NCI-H2029 treated with DMSO at 0.1 percent for 48 hours (cell line): Measurements from ENCODE around the gene FGFR2.

Source experiments
- DNase-seq: peaks from one replicate; lab custom pipeline; 2025; lab: John Stamatoyannopoulos, UW

FGFR2 gene

DNA sequence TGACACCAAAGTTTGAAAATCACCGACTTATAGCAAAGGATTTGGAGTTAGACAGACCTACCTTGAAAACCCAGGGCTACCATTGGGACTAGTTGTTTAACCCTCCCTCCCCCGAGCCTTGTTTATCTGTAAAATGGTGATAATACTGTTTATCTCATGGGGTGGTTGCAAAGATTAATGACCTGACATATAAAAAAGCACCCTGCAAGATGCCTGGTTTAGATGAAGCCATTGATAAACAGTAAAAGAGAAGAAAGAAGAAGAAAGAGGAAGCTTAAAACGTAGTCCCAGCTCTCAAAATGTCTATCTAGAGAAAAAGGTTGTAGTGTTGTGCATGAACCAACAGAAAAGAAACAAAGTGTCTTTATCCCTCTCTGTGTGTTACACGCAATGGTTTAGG, 145.7 kb downstream of the FGFR2 start:
- DNase-seq: no peak

DNA sequence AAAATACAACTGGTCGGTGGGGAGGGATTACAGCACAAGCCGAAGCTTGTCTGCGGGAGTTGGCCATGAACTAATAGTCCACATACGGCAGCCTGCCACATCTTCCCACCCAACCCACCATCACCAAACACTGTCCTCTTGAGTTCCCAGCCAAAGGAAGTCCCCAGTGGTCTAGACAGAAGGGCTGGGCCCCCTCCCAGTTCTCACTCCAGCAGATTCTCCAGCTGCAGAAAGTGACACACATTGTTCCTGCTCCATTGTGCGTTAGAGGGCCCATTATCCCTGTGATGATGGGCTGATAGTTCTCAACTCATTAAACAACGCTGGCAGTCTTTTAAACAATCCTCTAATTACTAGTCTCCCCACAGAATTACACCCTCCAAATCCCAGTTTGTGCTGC, 148.0 kb downstream of the FGFR2 start:
- no peak for DNase-seq

DNA sequence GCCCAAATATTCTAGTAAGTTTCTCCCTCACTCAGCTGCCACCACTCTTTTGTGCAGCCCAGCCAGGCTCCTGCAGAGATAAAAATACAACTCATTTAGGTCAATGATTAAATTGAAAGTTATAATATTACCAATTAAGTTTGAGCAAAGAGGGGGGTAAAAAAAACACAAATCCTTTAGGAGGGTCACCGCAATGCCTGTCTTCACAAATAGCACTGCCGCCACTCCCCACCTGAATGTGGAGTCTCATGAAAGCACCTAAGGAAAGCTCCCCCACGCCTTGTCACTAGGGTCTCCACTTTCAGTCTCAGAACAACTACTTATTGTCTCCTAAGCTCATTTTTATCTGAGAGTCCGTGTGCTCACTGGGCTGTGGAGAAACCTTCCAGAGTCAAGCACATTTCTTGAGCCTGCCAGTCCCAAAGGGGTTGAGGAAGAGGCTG, 148.7 kb downstream of the FGFR2 start:
- no peak for DNase-seq

DNA sequence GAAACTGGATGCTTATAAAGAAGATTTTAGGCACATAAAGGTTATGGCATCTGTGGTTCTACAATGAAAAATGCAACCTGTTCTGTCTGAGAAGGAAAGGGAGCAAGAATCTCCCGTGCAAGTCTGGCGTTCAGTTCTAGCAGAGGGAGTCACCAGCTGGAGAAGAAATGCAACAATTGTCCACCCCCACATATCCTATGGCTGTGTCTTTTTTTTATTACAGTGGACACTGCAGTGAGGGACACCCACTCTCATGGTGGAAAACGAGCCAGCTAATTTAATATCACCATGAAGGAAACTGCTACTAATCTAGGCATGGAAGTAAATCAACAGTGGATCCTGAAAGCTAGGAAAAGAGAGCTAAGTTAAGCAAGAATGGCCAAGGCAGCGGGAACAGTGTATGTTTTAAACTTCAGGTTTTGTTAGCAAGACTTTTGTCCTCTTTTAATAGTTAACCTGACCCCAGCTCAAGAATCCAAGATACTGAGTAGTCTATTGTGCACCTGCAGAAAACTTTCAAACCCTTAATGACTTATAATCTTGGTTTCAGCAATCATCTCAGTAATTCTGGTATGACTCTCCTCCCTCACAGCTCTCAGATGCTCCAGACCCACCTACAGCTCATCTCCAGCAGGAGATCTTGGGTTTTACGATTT, 149.3 kb downstream of the FGFR2 start:
- no peak for DNase-seq

DNA sequence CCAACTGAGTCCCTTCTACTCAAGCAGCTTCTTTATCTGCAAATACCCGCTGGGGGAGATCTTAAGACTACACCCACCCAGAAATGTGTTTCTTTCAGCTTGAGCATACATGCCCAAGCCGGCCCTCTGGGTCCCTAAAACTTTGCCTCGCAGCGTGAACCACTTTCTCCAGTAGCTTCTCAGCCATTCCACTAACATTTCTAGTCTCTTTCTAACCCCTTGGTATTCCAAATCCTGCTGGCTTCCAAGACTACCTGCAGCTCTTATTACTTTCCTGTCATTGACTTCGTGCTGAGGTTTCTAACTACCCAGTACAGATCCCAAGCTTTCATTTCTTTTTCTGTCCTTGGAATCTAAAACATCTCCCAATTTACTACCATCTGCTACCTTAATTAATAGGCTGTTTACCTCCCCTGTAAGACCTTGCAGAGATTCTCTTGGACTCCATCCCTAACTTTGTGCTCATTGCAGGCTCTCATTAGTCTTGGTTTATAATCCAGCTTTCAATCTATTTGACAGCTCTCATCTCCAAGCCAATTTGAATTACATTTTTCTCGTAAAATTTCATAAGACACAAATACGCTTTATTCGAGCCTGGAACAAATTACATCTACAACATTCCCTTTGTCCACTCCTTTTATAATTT, 153.6 kb downstream of the FGFR2 start:
- DNase-seq: no peak

DNA sequence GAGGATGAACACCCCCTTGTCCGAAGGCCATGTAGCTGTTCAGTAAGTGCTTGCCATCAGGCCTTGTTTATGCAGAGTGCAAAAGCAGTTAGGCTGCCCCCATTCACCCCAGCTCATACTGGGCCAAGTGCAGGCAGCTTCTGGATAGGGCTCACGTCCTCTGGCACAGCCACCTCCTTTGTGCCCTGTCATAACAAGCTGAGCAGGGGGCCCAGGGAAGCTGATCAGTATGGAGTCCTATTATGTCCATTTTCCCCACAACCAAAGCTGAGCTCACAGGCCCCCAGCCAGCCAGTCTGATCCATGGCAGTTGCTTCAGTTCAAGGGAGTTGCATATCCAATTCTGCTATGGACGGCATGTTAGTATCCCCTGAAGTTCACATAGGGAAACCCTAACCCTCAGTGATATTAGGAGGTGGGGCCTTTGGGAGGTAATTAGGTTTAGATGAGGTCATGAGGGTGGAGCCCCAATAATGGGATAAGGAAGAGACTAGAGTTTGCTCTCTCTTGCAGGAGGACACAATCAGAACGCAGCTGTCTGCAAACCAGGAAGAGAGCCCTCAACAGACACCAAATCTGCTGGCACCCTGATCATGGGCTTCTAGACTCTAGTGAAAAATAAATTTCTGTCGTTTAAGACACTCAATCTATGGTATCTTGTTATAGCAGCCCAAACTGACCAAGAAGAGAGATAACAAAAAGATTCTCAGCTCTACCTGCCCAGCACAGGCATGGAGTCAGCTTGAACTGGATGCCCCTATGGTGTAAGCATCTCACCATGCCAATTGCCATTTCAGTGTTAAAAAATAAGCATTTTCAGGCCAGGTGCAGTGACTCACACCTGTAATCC, 155.9 kb downstream of the FGFR2 start:
- no peak for DNase-seq

DNA sequence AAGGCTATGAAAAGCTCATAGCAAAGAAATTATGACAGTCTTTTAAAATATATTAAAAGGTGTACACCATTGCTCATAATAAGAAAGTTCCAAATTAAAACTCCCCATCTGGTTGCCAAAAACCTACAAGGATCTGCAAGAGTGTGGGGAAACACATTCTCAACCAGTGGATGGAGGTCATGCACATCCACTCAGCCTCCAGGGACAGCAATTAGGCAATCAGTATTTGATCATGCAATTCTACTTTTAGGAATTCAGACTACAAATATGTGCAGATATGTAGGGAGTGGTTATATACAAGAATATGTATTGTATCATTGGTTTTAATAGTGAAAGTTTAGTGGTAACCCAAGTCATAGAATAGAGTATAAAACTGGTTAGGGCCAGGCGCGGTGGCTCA, 157.8 kb downstream of the FGFR2 start:
- no peak for DNase-seq

DNA sequence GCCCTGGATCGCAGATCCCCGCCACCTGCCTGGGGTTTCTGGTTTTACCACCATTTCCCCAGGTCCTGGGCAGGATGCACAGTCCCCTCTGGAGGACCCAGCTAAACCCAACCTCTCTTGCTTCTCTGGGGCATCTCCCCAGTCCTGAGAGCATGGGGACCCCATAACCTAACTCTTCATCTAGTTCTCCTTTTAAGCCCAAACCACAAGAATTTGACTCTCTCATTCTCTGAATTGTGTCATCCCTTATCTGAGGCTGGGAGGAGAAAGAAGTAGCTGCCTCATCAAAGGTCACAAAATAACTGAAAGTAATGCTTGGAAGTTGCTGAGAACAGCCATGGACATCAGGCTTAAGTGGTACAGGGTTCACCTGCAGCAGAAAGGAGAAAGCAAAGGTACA, 159.9 kb downstream of the FGFR2 start:
- no peak for DNase-seq

DNA sequence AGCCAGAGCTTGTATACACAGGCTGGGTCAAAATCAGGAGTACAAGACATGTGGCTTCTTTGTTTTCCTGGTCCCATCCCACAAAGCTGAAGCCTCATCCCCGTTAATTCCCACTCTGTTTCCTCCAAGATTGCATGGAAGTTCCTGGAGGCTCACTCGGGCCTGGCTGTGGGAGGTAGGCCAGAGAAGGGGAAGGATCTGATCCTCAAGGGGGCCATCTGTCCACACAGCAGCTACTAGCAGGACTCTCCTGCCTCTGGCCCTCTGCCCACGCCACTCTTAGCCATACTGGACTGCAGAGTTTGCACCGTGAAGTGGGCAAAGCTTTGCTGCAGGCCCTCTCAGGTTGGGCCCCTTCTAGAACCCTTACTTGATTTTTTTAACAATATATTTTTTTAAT, 160.6 kb downstream of the FGFR2 start:
- no peak for DNase-seq

DNA sequence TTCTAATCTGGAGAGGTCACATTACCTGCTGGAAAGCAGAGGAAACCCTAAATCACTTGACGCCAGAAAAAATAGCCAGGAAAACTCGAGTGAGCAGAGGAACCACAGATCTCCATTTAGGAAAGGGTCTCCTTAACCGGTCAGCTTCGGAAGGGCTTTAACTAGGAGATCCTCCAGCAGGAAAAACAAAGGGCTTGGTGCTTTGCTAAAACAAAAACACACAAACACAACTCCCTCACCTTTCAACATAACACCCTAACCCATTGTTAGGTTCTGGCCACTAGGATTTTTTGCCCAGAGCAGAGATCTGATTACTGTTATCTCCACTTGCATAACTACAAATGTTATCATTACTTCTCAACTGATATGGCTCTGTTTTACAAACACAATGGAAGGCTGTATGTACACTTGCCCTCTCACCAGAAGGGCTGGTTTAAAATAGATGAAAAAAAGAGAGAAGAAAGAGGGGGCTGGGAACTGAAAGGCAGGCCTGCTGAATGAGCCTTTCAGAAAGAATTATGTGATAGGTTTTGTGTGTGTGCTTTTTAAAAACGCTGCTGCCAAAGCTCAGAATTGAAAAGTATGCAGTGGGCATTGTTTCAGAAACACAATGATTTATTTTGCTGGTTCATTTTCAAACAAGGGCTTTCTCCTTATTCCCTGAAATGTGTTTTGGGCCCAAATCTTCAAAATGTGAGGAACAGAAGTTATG, 161.5 kb downstream of the FGFR2 start:
- no peak for DNase-seq

DNA sequence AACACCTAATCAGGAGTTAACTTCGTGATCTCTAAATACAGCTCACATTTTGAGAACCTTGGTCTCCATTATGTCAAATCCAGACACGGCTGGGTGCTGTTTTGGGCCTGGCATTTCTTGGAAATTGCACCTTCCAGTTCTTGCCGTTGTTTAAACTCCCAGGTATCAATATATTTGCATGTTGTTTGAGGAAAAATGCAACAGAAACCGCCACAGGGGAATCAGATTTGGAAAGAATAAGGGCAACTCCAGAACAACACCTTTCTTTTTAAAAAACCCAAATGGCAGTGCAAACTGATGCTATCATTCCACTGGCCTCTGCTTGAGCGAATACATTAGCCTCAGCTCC, 162.0 kb downstream of the FGFR2 start:
- no peak for DNase-seq

DNA sequence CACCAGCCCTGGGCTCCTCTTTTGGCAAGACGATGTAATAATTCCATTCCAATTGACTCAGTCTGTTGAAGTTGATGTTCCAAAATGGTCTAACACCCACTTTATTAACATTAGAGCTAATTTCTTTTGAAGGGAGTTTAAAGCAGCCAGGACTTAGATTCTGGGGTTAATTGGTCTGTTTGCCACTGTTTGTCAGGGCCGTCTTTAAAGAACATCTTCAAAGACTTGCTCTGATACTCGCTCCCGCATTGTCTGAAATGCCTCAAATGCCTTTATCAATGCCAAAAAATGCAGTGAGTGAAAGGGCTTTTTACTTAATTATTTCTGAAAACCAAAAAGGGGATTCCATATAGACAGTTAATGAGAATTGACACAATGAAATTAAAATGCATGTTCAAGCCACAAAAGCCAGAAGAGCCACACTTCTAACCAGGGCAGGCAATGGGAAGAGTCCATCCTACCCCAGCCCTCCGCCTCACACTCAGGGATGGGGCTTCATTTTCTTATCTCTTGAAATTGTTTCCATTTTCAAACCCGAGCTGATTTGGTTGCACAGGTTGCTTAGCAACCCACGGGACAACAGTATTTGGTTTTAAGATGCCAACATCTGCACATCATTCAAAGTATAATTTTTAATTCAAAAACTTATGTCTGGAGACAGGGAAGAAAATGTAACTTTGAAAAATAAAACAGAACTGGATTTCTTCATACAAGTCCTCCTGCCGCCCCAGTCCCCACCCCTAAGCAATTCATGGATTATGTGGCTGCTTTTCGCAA, 163.0 kb downstream of the FGFR2 start:
- DNase-seq: no peak

DNA sequence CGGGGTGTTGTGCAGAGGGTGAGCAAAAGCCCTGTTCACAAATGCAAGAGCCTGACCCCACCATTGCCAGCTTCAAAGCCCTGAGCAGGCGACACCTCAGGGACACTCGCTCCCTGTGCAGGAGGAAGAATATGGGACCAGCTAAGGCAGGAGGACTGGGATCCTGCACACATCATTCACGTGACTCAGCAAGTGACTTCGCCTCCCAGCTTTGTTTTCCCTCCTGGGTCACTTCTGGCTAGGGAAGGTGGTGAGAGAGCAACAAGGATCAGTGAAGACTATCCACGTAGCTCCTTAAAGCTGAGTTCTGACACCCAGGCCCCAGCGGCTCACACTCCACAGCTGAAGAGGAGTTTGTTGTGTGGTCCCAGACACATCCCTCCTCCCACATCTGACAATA, 164.3 kb downstream of the FGFR2 start:
- no peak for DNase-seq

DNA sequence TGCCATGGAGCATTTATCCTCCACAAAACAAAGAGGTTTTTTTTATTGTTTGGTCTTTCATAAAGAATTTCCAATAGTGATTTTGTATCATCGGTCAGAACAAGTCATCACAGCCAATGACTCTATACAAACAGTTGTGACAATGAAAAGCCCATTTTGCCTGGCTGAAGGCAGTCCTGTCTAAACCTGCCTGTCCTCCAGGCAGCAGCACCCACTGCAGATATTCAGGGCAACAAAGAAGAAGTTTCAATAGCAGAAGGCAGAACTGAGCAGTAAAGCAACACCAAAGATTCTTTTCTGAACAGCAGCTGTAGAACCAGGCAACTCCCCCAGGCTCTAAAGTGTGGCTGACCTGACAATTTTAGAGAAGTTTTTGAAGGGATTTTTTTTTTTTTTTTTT, 169.4 kb downstream of the FGFR2 start:
- DNase-seq: no peak
